Progenitor cell of endocrine pancreas (in vitro differentiated cells): ENCODE results near the gene SOX12. TPM values are rescaled to one million over a fixed set of nuclear protein-coding genes. Genes with fewer than 3 reads are reported as not detected.

ENCODE experiments used
- DNase-seq: peaks from one replicate; pipeline ENCODE4 v3.0.0; 2021; ENCODE audit warnings: low spot score; ENCODE audit not compliant: unreplicated experiment
- H3K27ac Mint-ChIP-seq: 2 replicates; pipeline ENCODE4 v1.8.0; 2021; ENCODE audit warnings: mild to moderate bottlenecking, moderate library complexity, mixed read lengths
- H3K27me3 Mint-ChIP-seq: 2 replicates; pipeline ENCODE4 v1.8.0; 2021; ENCODE audit warnings: mixed read lengths
- H3K36me3 Mint-ChIP-seq: 2 replicates; pipeline ENCODE4 v1.8.0; 2022; ENCODE audit warnings: mixed read lengths; ENCODE audit not compliant: insufficient read depth
- H3K4me1 Mint-ChIP-seq: 2 replicates; pipeline ENCODE4 v1.8.0; 2021; ENCODE audit warnings: low read depth, mixed read lengths
- H3K4me3 Mint-ChIP-seq: 2 replicates; pipeline ENCODE4 v1.8.0; 2021; ENCODE audit warnings: low read depth, mild to moderate bottlenecking, moderate library complexity, mixed read lengths
- H3K9me3 Mint-ChIP-seq: 2 replicates; pipeline ENCODE4 v1.8.0; 2021; ENCODE audit warnings: low read depth, mixed read lengths
- total RNA-seq: library from RNA; stranded (reverse); gene quantifications from 2 replicates; pipeline ENCODE4 v1.2.1, GENCODE V29; 2021
- TF ChIP-seq, protein P1 (sequence below): fragments of 200-600 bp; sonication (generic); IDR thresholded peaks from one replicate; pipeline ENCODE4 v1.5.0; 2021; ENCODE audit warnings: antibody characterized with exemption, mild to moderate bottlenecking; ENCODE audit not compliant: unreplicated experiment

The SOX12 gene
- total RNA-seq, 1 donor from 2014 or later, result 59.0 TPM

DNA sequence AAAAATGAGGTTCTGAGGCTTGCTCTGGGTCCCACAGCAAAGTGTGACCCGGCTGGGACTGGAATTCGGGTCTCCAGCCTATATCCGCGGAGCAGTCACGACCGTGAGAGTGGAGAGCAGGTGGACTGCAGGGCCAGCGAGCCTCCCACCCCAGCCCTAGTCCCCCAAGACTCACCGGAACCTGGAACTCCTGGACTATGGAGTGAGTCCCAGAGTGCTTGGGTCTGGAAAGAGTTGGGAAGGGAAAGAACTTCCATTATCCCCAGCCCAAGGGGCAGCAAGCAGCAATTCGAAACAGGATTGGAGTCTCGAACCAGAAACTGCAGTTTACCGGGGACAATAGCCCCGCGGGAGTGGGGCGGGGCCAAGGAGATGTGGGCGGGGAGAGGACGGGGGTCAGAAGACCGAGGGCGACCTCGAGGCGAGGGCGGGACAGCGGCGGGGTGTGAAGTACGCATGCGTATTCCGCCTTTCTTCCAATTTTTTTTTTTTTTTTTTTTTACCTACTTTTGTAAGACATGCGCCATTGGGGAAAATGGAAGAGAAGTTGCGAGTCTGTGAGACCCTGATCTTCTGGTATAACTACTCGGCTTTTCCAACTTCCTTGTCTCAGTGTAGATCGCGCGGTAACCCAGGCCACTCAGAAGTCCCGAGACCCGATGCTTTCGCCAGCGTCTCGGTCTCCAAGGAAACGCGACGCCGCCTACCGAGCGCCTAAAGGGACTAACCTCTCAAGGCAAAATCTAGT lies 35.1 kb upstream of the SOX12 start, which contains the start of gene C20orf96:
C20orf96 (minus strand) TSS at position 667 of the 748 bp plus-strand sequence; CDS start at position 527, 140 bp downstream.
- H3K4me1 Mint-ChIP-seq, result peaks cover 6% of the 10 kb centered on the region
- H3K4me3 Mint-ChIP-seq, result no peak within 1 kb of the TSS
- H3K9me3 Mint-ChIP-seq, result no peaks in the 10 kb centered on the region
- H3K36me3 Mint-ChIP-seq, result peaks cover 12% of the 10 kb centered on the region
- TF ChIP-seq, protein P1, sequence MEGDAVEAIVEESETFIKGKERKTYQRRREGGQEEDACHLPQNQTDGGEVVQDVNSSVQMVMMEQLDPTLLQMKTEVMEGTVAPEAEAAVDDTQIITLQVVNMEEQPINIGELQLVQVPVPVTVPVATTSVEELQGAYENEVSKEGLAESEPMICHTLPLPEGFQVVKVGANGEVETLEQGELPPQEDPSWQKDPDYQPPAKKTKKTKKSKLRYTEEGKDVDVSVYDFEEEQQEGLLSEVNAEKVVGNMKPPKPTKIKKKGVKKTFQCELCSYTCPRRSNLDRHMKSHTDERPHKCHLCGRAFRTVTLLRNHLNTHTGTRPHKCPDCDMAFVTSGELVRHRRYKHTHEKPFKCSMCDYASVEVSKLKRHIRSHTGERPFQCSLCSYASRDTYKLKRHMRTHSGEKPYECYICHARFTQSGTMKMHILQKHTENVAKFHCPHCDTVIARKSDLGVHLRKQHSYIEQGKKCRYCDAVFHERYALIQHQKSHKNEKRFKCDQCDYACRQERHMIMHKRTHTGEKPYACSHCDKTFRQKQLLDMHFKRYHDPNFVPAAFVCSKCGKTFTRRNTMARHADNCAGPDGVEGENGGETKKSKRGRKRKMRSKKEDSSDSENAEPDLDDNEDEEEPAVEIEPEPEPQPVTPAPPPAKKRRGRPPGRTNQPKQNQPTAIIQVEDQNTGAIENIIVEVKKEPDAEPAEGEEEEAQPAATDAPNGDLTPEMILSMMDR, result peak; percentile 50
- no peak within 1 kb of the TSS for H3K27ac Mint-ChIP-seq
- DNase-seq, result peak; percentile 83
- no peaks in the 10 kb centered on the region for H3K27me3 Mint-ChIP-seq

DNA sequence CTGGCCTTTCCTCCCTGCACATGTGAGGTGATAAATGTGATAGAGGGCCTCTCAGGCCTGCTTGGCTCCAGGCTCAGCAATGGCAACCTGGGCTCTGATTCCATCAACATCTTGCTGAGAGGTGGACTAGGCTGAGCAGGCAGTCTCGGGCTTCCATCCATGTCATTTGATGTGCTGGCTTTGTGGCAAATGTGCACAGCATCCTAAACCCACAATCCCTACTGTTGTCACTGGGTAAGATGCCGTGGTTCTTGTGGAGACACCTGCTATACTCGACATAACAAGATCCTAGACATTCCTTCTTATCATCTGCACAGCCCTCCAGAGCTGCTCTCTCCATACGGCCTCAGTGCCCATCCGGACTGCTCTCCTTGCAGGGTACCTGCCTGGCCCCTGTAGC lies 30.8 kb upstream of the SOX12 start:
- no peaks in the 10 kb centered on the region for H3K36me3 Mint-ChIP-seq

DNA sequence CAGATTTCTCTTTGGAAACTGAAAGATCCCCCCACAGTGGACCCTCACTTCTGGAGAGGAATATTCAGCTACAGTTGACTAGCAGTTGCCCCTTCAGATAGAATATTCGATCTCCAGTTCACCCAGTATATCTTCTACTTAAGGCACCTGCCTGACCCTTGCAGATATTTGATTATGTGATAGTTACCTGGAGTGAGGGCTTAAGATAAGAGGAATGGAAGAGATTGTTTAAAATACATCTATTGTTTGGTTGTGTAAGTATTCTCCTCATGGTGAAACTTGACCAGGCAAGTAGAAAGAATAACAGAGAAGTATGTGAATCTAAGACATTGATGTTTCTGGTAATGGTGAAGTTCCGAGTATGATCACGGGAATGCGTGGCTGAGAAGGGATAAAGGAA lies 29.5 kb upstream of the SOX12 start:
- H3K4me1 Mint-ChIP-seq, result peaks cover 20% of the 10 kb centered on the region
- no peak for DNase-seq
- H3K9me3 Mint-ChIP-seq, result no peaks in the 10 kb centered on the region

More for the DNA sequence above, 30.8 kb upstream of the SOX12 start:
- Mint-ChIP-seq H3K9me3 (no peaks in the 10 kb centered on the region), H3K27me3 (peaks cover 4% of the 10 kb centered on the region), H3K4me3 (no peak overlapping the region), H3K4me1 (peaks cover 12% of the 10 kb centered on the region), H3K27ac (no peak overlapping the region)
- TF ChIP-seq, protein P1, result no peak
- DNase-seq, result no peak

DNA sequence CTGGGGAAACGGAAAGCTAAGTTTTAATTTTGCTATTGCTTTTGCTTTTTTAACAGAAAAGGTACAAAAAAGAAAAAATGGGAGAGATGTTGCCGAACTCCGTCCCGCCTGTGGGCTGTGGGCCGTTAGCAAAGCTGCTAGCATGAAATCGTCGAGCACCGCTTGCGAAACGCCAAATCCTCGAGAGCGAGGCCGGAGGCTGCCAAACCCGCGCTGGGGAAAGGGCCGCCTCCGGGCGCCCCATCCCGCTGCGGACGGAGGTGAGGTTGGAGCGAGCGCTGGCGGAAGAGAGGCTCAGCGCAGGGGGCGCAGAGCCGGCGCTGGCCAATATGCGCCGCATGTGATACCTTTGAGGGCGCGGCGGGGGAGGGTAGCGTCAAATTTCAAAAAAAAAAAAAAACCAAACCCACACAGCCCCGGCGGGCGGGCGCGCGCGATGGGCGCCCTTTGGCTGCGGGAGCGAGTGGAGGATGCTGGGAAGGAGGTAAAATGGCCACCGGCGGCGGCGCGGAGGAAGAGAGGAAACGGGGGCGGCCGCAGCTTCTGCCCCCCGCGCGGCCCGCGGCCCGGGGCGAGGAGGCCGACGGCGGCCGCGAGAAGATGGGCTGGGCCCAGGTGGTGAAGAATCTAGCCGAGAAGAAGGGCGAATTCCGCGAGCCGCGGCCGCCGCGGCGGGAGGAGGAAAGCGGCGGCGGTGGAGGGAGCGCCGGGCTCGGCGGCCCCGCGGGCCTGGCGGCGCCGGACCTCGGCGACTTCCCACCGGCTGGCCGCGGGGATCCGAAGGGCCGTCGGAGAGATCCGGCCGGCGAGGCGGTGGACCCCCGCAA lies 28.0 kb upstream of the SOX12 start, which contains the start of gene ZCCHC3:
ZCCHC3 (plus strand) TSS at position 473 of the 827 bp plus-strand sequence; CDS start at position 490, 17 bp downstream.
- Mint-ChIP-seq H3K27ac (peak within 1 kb of the TSS; percentile 99), H3K27me3 (peaks cover 4% of the 10 kb centered on the region), H3K4me3 (peak within 1 kb of the TSS; percentile 96), H3K9me3 (no peaks in the 10 kb centered on the region), H3K36me3 (peaks cover 4% of the 10 kb centered on the region), H3K4me1 (peaks cover 26% of the 10 kb centered on the region)
- DNase-seq, result peak; percentile 76
- TF ChIP-seq, protein P1, result peak; percentile 42

More for the DNA sequence above, 29.5 kb upstream of the SOX12 start:
- Mint-ChIP-seq H3K27ac (peak overlapping the region; percentile 87), H3K27me3 (peaks cover 4% of the 10 kb centered on the region), H3K36me3 (peaks cover 2% of the 10 kb centered on the region), H3K4me3 (peak overlapping the region; percentile 53)
- TF ChIP-seq, protein P1, result no peak
